Mononuclear cell (primary cell): Measurements from ENCODE around the gene TBC1D22A. TPM values are rescaled to one million over a fixed set of nuclear protein-coding genes. Genes with fewer than 3 reads are reported as not detected.

ENCODE experiments used
- H3K27me3 ChIP-seq: 2 replicates; pipeline ENCODE4 v1.6.0; 2011; ENCODE audit warnings: low read length, control low read depth; ENCODE audit not compliant: insufficient read depth
- H3K4me1 ChIP-seq: 2 replicates; pipeline ENCODE4 v1.5.1; 2011; ENCODE audit warnings: mild to moderate bottlenecking, low read length, control low read depth; ENCODE audit not compliant: insufficient read depth
- H3K4me3 ChIP-seq: 2 replicates; pipeline ENCODE4 v1.5.1; 2011; ENCODE audit warnings: mild to moderate bottlenecking, low read length, moderate library complexity
- H3K9me3 ChIP-seq: 2 replicates; pipeline ENCODE4 v1.5.1; 2011; ENCODE audit warnings: low read depth, mild to moderate bottlenecking, control low read depth, low read length
- total RNA-seq: library from RNA; depleted of rRNA; stranded (reverse); fragments of >200 nt; gene quantifications from one replicate; pipeline ENCODE4 v1.2.3, GENCODE V29; 2012

Gene TBC1D22A
- total RNA-seq, 1 donor, result 14.1 TPM

- Histone ChIP-seq H3K27me3 (no peaks in the 10 kb centered on the region), H3K4me3 (no peak overlapping the region), H3K9me3 (no peaks in the 10 kb centered on the region), H3K4me1 (no peaks in the 10 kb centered on the region)
Observed at GRCh38 chr22:47155131-47155885, 392.9 kb downstream of the TBC1D22A start.

DNA sequence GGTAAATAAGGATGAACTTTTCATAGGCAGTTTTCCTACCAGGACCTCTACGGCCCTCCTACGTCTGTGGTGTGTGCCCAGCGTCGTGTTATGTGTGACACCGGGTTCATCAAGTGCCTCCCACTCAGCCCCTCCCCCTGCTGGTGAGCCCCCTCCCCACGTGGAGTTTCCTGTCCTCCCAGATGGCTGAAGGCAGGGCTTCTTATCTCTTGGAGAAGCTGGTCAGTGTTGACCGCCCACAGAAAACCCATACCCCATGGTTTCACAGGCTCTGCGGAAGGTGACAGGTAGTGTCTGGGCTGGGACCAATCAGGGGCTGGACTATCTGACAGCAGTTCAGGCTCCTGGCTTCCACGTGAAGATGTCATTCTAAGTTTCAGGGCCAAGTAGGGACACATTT lies 393.5 kb downstream of the TBC1D22A start:
- Histone ChIP-seq H3K4me1 (no peaks in the 10 kb centered on the region), H3K4me3 (no peak overlapping the region), H3K27me3 (no peaks in the 10 kb centered on the region), H3K9me3 (no peaks in the 10 kb centered on the region)

DNA sequence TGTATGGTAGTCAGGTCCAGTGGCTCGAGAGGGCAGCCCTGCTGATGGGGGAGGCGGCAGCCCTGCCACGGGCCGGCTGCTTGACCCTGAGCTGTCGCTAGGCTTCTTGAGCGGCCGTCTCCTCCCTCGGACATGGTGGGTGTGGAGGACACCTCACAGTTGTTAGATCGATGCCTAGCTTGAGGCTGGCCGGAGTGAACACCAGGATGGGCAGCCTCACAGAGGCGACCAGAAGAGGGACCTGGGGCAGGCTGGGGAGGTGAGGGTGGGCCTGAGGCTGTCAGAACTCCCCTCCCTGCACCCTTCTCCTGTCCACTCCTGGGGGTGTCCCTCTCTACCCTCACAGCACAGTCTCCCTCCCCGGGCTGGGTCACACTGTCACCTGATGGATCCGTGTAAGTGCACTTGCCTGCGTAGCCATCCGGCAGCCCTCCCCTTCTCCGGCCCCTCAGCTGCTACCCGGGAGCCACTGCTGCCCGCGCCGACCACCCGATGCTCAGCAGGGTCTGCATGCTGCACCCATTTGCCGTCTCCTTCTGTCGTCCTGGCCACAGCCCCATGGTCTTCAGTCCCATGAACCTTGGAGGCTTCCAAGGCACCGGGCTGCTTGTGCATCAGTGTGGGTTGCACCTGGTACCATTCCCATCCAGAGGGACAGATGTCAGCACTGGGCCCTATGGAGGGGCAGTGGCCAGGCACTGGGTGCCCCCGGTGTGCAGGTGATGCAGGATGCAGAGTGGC lies 394.1 kb downstream of the TBC1D22A start:
- no peaks in the 10 kb centered on the region for H3K27me3 ChIP-seq

DNA sequence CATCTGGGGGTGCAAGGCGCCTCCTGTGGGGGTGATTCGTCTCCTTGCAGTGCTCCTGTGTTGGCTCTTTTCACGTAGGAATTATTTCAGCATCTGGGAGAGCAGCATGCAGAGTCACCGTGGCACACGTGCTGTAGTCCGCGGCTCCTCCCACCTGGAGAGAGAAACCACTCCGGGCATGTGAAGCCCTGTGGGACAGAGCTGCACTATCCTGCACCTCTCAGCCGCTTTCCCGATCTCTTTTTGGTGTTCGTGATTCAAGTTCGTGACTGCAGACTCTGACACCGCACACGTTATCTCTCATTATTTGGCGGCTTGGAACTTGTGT lies 394.6 kb downstream of the TBC1D22A start:
- no peak overlapping the region for H3K4me3 ChIP-seq
- H3K27me3 ChIP-seq, result no peaks in the 10 kb centered on the region
- no peaks in the 10 kb centered on the region for H3K4me1 ChIP-seq
- no peaks in the 10 kb centered on the region for H3K9me3 ChIP-seq

More for the DNA sequence above, 394.1 kb downstream of the TBC1D22A start:
- no peaks in the 10 kb centered on the region for H3K4me1 ChIP-seq
- H3K4me3 ChIP-seq, result no peak overlapping the region
- H3K9me3 ChIP-seq, result no peaks in the 10 kb centered on the region

- H3K4me3 ChIP-seq, result no peak overlapping the region
- no peaks in the 10 kb centered on the region for H3K4me1 ChIP-seq
- H3K27me3 ChIP-seq, result no peaks in the 10 kb centered on the region
- H3K9me3 ChIP-seq, result no peaks in the 10 kb centered on the region
Observed at GRCh38 chr22:47157486-47158270, 395.2 kb downstream of the TBC1D22A start.

DNA sequence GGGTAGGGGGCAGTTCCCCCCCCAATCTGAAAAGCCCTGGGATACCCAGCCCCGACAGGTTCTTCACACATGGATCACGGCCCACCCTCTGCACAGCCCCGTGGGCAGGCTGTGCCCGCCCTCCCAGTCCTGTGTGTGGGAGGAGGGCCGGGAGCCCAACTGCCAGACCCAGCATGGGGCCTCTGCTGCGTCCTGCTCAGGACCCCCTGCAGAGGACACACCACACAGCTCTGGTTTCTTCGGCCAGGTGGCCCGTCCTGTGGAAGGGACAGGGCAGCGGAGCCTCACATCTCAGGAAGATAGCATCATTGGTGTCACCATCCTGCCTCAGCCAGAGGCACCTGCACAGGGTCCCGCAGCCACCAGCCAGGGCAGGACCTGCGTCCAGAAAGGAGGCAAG lies 396.0 kb downstream of the TBC1D22A start:
- Histone ChIP-seq H3K4me1 (no peaks in the 10 kb centered on the region), H3K4me3 (no peak overlapping the region), H3K9me3 (no peaks in the 10 kb centered on the region), H3K27me3 (no peaks in the 10 kb centered on the region)

GRCh38 chr22:47159592-47159991 lies 397.1 kb downstream of the TBC1D22A start:
- Histone ChIP-seq H3K27me3 (no peaks in the 10 kb centered on the region), H3K9me3 (no peaks in the 10 kb centered on the region), H3K4me1 (no peaks in the 10 kb centered on the region), H3K4me3 (no peak overlapping the region)

GRCh38 chr22:47160141-47160541 lies 397.7 kb downstream of the TBC1D22A start:
- H3K27me3 ChIP-seq, result no peaks in the 10 kb centered on the region

DNA sequence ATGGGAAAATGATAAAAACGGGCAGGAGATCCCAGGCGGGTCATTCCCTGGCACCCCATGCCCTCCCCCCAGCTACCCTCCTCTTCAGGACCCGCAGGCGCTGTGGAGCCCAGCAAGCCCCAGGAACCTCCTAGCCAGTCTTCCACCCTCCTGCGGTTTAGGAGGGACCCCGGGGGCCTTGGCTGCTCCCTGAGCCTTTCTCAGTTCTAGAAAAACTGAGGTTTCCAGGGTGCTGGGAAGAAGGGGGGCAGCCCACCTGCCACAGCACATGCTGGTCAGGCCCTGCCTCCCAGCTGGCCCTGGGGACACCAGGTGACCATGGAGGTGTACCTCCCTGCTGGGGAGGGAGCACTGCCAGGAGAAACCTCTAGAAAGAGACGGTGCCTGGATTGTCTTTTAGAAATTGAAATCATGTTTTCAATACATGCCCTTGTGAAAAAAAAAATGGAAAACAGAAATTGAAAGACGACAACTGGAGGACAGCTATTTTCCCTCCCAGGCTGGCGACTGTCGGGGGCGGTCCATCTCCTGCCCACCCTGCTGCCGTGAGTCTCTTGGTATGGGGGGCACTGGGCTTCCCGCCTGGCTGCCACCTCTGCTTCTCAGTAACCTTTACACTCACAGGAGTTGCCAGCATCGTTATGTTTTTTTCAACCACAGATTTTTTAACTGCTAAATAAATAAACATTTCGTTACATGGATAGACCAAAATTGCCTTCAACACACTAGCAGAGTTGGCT lies 398.5 kb downstream of the TBC1D22A start:
- H3K4me3 ChIP-seq, result no peak overlapping the region
- H3K9me3 ChIP-seq, result no peaks in the 10 kb centered on the region
- H3K27me3 ChIP-seq, result no peaks in the 10 kb centered on the region
- no peaks in the 10 kb centered on the region for H3K4me1 ChIP-seq

More at GRCh38 chr22:47160141-47160541, 397.7 kb downstream of the TBC1D22A start:
- H3K4me1 ChIP-seq, result no peaks in the 10 kb centered on the region
- H3K4me3 ChIP-seq, result no peak overlapping the region
- no peaks in the 10 kb centered on the region for H3K9me3 ChIP-seq

DNA sequence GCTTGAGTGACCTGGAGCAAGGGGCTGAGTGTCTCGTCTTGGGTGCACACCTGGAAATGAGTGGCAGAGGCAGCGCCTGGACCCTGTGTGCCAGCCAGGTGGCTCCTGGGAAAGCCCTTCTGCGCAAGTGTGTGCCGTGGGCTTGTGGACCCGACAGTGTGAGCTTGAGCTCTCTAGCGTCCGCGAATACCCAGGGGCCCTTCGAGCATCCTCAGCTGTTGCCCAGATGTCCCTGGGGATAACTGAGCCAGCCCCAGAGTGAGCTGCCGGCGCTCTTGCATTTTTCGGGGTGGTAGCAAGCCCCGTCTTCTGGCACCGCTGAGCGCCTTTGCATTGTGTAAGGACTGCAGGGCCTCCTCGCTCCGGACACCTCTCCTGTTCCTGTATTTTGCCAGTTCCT lies 399.2 kb downstream of the TBC1D22A start:
- no peaks in the 10 kb centered on the region for H3K9me3 ChIP-seq
- no peaks in the 10 kb centered on the region for H3K4me1 ChIP-seq
- H3K27me3 ChIP-seq, result no peaks in the 10 kb centered on the region
- H3K4me3 ChIP-seq, result no peak overlapping the region

GRCh38 chr22:47162865-47163264 lies 400.4 kb downstream of the TBC1D22A start:
- Histone ChIP-seq H3K9me3 (no peaks in the 10 kb centered on the region), H3K27me3 (no peaks in the 10 kb centered on the region), H3K4me3 (no peak overlapping the region), H3K4me1 (no peaks in the 10 kb centered on the region)

DNA sequence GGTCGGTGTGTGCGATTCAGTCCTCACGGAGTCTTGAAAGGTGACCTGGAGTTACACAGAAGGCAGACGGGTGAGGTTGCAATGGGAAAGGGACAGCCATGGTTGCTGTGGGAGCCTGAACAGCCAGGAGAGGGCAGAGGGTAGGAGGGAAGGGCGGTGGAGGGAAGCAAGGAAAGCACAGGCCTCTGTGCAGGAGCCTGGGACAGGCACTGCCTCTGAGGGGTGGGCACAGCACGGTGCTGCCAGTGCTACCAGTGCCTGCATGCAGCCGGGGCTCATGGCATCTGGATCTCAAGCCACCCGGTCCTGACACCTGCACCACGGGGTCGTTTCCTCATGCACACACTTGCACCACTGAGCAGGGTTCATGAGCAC lies 401.0 kb downstream of the TBC1D22A start:
- Histone ChIP-seq H3K27me3 (no peaks in the 10 kb centered on the region), H3K4me1 (no peaks in the 10 kb centered on the region), H3K4me3 (no peak overlapping the region), H3K9me3 (no peaks in the 10 kb centered on the region)

- Histone ChIP-seq H3K4me1 (no peaks in the 10 kb centered on the region), H3K4me3 (no peak overlapping the region), H3K9me3 (no peaks in the 10 kb centered on the region), H3K27me3 (no peaks in the 10 kb centered on the region)
Observed at GRCh38 chr22:47163856-47164513, 401.5 kb downstream of the TBC1D22A start.

DNA sequence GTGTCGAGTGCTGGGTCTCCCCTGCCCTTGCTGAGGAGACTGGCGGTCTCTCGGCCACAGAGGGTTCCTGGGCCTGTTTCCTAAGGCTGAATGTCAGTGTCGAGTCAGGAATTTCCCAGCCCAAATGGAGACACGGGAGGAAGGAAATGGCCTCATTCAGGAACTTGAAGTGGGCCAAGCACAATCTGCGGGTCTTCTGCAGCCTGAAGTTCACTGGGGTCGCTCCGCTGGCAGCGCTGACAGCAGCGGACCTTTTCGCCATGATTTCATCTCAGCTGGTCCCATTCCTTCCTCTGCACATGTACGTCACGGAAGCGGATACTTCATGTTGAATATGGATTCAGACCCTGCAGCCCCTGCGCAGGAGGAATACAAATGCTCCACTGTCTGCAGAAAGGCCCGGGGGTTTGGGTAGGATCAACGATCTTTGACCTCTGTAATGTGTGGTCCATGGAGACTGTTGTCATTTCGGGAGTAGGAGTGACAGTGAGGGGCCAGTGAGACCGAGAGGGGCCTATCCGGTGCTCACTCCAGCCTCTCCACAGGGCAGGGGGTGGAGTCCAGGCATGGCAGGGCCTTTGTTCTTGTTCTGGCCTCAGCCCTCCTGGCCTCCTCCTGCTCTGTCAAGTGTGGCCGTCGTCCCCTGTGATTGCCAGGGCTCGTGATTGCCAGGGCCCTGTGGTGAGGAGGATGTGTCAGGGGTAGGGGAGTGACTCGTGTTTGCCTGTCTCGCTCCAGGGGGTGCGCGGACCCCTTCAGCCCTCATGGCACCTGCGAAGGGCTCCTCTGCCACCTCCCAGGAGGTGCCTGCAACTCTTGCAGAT lies 402.3 kb downstream of the TBC1D22A start:
- no peak overlapping the region for H3K4me3 ChIP-seq
- no peaks in the 10 kb centered on the region for H3K9me3 ChIP-seq
- no peaks in the 10 kb centered on the region for H3K4me1 ChIP-seq
- no peaks in the 10 kb centered on the region for H3K27me3 ChIP-seq
